ENCODE data around the gene GLIS2. TPM values are rescaled to one million over a fixed set of nuclear protein-coding genes. Genes with fewer than 3 reads are reported as not detected.
A peak's percentile ranks its signal among the peaks of the same experiment; 100 is the strongest.

Gene GLIS2
- total RNA-seq, 6 donors from 2014 or later: 10.5 to 35.2 (median 22.6) TPM

- no peaks in the 10 kb centered on the region for H3K9me3 ChIP-seq
- TF ChIP-seq POLR2AphosphoS5 (IDR thresholded peaks at IDR 0.05) (no peak), POLR2A (IDR thresholded peaks at IDR 0.05) (no peak), CTCF (IDR thresholded peaks at IDR 0.05) (no peak), EP300 (IDR thresholded peaks at IDR 0.05) (no peak)
- DNase-seq: no peak
These were observed 11.9 kb upstream of the GLIS2 start for GRCh38 chr16:4303973-4304372.

GRCh38 chr16:4306470-4307214, 9.2 kb upstream of the GLIS2 start:
- Histone ChIP-seq H3K36me3 (no peaks in the 10 kb centered on the region), H3K9me3 (no peaks in the 10 kb centered on the region), H3K27ac (peak overlapping the region; percentile 85 to 94 (median 88)), H3K4me3 (peak overlapping the region; percentile 25 to 60 (median 56)), H3K27me3 (no peaks in the 10 kb centered on the region), H3K4me1 (peaks cover 16 to 27% (median 22%) of the 10 kb centered on the region in 4 donors)
- DNase-seq: no peak
- ATAC-seq (ENCODE audit: low FRiP score in 2 of 2): no peak
- no peak for TF ChIP-seq POLR2AphosphoS5 (IDR thresholded peaks at IDR 0.05)
- 50 to 62% methylated on average over 8 to 16 of the region's 16 CpGs for WGBS, 2 donors

More at GRCh38 chr16:4303973-4304372, 11.9 kb upstream of the GLIS2 start:
- H3K4me1 ChIP-seq: peaks cover 24 to 30% (median 26%) of the 10 kb centered on the region in 4 donors
- no peak overlapping the region for H3K27ac ChIP-seq
- WGBS, 2 donors: 89 to 90% methylated on average over 13 of the region's 13 CpGs
- ATAC-seq (ENCODE audit: low FRiP score in 2 of 2): no peak
- no peaks in the 10 kb centered on the region for H3K36me3 ChIP-seq
- no peak overlapping the region for H3K4me3 ChIP-seq
- H3K27me3 ChIP-seq: no peaks in the 10 kb centered on the region

GRCh38 chr16:4307215-4308037, 8.4 kb upstream of the GLIS2 start:
- H3K27me3 ChIP-seq: no peaks in the 10 kb centered on the region
- peak overlapping the region; percentile 25 to 60 (median 56) for H3K4me3 ChIP-seq
- WGBS, 2 donors: 10 to 22% methylated on average over 12 to 27 of the region's 68 CpGs
- H3K36me3 ChIP-seq: no peaks in the 10 kb centered on the region
- peaks cover 16 to 27% (median 22%) of the 10 kb centered on the region in 4 donors for H3K4me1 ChIP-seq
- TF ChIP-seq POLR2A (IDR thresholded peaks at IDR 0.05) (peak in 2 of 4 donors; percentile 61 to 71), CTCF (IDR thresholded peaks at IDR 0.05) (peak in 2 of 6 experiments; percentile 7 to 8), POLR2AphosphoS5 (IDR thresholded peaks at IDR 0.05) (peak; percentile 51 to 56), EP300 (IDR thresholded peaks at IDR 0.05) (peak in 1 of 4 donors; percentile 77)
- DNase-seq: peak; percentile 98
- no peaks in the 10 kb centered on the region for H3K9me3 ChIP-seq
- peak; percentile 97 to 98 for ATAC-seq (ENCODE audit: low FRiP score in 2 of 2)
- peak overlapping the region; percentile 85 to 94 (median 88) for H3K27ac ChIP-seq

DNA sequence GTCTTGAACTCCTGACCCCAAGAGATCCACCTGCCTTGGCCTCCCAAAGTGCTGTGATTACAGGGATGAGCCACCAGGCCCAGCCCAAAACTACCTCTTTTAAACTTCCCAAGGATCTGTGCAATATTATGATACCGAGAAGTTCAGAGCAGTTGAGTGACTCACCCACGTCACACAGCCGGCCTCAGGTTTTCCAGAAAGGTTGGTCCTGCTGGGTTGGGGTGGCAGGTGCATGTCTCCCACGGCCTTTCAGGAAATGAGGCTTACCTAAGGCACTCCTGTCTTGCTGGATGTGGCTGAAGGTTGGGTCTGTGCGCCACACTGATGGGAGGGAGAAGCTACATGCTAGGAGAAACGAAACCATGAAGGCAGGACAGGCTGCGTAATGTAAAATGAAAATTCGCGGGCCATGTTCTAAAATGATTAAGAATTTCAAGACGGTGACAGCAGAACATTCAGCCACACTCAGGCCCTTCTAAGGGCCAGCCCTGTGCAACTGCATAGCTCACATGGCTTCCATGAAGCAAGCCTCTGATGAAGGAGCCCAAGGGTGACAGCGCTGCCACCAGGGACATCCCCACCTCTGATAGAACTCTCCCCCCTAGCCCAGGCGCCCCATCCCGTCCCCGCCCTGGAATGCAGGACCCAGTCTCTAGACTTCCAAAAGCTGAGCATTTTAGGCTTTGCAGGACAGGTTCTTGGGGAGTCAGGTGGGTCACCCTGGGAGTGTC, 6.6 kb upstream of the GLIS2 start:
- TF ChIP-seq EP300 (IDR thresholded peaks at IDR 0.05) (no peak), POLR2A (IDR thresholded peaks at IDR 0.05) (no peak), CTCF (IDR thresholded peaks at IDR 0.05) (no peak), POLR2AphosphoS5 (IDR thresholded peaks at IDR 0.05) (no peak)
- no peaks in the 10 kb centered on the region for H3K36me3 ChIP-seq
- no peak overlapping the region for H3K4me3 ChIP-seq
- H3K27me3 ChIP-seq: no peaks in the 10 kb centered on the region
- 85 to 89% methylated on average over 11 to 14 of the region's 14 CpGs for WGBS, 2 donors
- DNase-seq (no peak), ATAC-seq (ENCODE audit: low FRiP score in 2 of 2) (no peak)
- H3K4me1 ChIP-seq: peaks cover 25 to 36% (median 30%) of the 10 kb centered on the region in 4 donors
- no peaks in the 10 kb centered on the region for H3K9me3 ChIP-seq
- H3K27ac ChIP-seq: peak overlapping the region in 3 of 4 donors; percentile 1 to 35 (median 30)
